Tibial nerve (tissue), 4 donors: ENCODE measurements around the gene RBM20. TPM values are rescaled to one million over a fixed set of nuclear protein-coding genes. Genes with fewer than 3 reads are reported as not detected.

ENCODE experiments used
- DNase-seq, 2 donors: peaks; one replicate each; pipeline ENCODE4 v3.0.0-alpha.2; 2019; ENCODE audit warnings: low spot score in 2 of 2
- H3K27ac ChIP-seq, 4 donors: fragments of 200-600 bp; sonication (generic) in 3 of 4; one replicate each; pipeline ENCODE4 v1.5.1; 2017 to 2019; ENCODE audit warnings: mild to moderate bottlenecking in 1 of 4
- H3K27me3 ChIP-seq, 2 donors: fragments of 200-600 bp; sonication (generic) in 1 of 2; one replicate each; pipeline versions ENCODE4 v1.5.1 to v1.6.0; 2017 to 2019
- H3K36me3 ChIP-seq, 3 donors: fragments of 200-600 bp; sonication (generic); one replicate each; pipeline ENCODE4 v1.5.1; 2018 to 2019
- H3K4me1 ChIP-seq, 4 donors: fragments of 200-600 bp; sonication (generic) in 3 of 4; one replicate each; pipeline ENCODE4 v1.5.1; 2017 to 2019
- H3K4me3 ChIP-seq, 4 donors: fragments of 200-600 bp; sonication (generic) in 3 of 4; one replicate each; pipeline ENCODE4 v1.5.1; 2017 to 2019; ENCODE audit warnings: mild to moderate bottlenecking in 1 of 4, moderate library complexity in 1 of 4
- H3K9me3 ChIP-seq, 4 donors: fragments of 200-600 bp; sonication (generic) in 3 of 4; one replicate each; pipeline ENCODE4 v1.5.1; 2017 to 2019
- EP300 ChIP-seq, 2 donors: sonication (generic); formaldehyde crosslinking; IDR thresholded peaks; one replicate each; pipeline ENCODE4 v1.6.1; 2017; ENCODE audit warnings: antibody characterized with exemption in 2 of 2, mild to moderate bottlenecking in 1 of 2
- POLR2A ChIP-seq, 2 donors: fragments of 450-650 bp; IDR thresholded peaks; one replicate each; pipeline ENCODE4 v1.6.1; 2017; ENCODE audit warnings: antibody characterized with exemption in 2 of 2, mild to moderate bottlenecking in 2 of 2, moderate library complexity in 2 of 2
- WGBS, 2 donors: methylation state at CpG; one replicate each; pipeline ENCODE4 v1.1.5; 2018; 5-methylcytosine and 5-hydroxymethylcytosine counted together
- total RNA-seq, 4 donors: library from RNA; depleted of rRNA; stranded (reverse); fragments of >200 nt; gene quantifications; one replicate each; pipeline ENCODE4 v1.1.0, GENCODE V29; 2016
- TF ChIP-seq, protein P1 (sequence below), 5 experiments: fragments of 200-600 bp in 3 of 5; fragments of 450-650 bp in 2 of 5; sonication (generic) in 3 of 5; IDR thresholded peaks; one replicate each; pipeline ENCODE4 v1.5.1; 2016 to 2019; ENCODE audit warnings: antibody characterized with exemption in 5 of 5, mild to moderate bottlenecking in 3 of 5, moderate library complexity in 2 of 5

Gene RBM20
- total RNA-seq, 4 donors from 2014 or later, result 1.3 to 8.7 (median 2.7) TPM

DNA sequence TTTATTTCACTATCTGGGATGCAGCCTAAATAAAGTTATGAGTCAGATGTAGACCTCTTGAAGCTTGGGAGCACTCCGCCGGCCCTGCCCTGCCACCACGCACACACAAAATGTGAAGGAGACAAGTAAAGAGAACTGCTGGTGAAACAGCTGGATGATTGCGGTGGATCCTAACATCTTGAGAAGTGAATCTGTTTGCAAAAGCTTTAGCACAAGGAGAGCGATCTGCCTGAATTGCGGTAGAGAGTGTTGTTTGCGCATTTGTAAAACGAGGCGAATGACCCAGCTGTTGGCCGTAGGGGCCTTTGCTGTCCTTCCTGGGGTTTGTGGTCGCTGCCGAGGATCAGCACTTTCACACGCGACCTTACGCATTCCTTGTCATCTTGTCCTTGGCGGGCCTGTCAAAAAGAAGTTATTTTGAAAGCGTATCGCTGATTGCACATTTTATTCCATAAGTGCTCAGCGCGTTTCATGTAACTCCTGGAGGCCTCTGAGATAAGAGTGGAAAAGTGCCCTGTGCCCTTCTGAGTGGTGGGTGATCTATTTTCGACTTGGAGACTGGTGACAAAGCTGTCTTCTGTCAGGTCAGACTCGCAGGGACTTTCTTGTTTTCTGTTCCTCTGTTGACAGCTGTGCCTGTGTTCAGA, 40.8 kb downstream of the RBM20 start:
- WGBS, 2 donors, result 78 to 81% methylated on average over 22 of the region's 22 CpGs
- Histone ChIP-seq H3K27ac (no peak overlapping the region), H3K9me3 (no peaks in the 10 kb centered on the region), H3K27me3 (no peaks in the 10 kb centered on the region), H3K4me1 (peaks cover 0 to 10% (median 0%) of the 10 kb centered on the region in 4 donors), H3K36me3 (no peaks in the 10 kb centered on the region), H3K4me3 (no peak overlapping the region)
- DNase-seq, result no peak
- TF ChIP-seq, protein P1, sequence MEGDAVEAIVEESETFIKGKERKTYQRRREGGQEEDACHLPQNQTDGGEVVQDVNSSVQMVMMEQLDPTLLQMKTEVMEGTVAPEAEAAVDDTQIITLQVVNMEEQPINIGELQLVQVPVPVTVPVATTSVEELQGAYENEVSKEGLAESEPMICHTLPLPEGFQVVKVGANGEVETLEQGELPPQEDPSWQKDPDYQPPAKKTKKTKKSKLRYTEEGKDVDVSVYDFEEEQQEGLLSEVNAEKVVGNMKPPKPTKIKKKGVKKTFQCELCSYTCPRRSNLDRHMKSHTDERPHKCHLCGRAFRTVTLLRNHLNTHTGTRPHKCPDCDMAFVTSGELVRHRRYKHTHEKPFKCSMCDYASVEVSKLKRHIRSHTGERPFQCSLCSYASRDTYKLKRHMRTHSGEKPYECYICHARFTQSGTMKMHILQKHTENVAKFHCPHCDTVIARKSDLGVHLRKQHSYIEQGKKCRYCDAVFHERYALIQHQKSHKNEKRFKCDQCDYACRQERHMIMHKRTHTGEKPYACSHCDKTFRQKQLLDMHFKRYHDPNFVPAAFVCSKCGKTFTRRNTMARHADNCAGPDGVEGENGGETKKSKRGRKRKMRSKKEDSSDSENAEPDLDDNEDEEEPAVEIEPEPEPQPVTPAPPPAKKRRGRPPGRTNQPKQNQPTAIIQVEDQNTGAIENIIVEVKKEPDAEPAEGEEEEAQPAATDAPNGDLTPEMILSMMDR (IDR thresholded peaks at IDR 0.05), result no peak
- no peak for TF ChIP-seq POLR2A (IDR thresholded peaks at IDR 0.05)

DNA sequence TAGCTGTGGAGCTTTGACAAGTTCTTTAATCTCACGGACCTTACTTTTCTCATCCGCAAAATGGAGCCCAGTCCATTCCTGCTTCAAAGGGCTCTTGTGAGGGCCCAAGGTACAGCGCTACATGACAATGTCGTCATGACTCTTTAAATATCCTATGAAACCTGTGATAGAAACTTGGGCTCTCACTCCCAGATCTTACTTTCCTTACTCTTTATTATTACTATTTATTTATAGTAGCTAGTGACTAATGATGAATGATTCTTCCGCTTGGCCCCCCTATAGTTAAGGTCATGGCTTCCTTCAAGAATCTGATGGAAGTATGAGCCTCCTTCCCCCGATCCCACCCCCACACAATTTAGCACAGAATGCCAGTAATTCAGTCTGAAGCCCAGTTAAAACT, 41.9 kb downstream of the RBM20 start:
- no peaks in the 10 kb centered on the region for H3K9me3 ChIP-seq
- TF ChIP-seq POLR2A (IDR thresholded peaks at IDR 0.05) (no peak), EP300 (IDR thresholded peaks at IDR 0.05) (no peak)
- TF ChIP-seq, protein P1 (IDR thresholded peaks at IDR 0.05), result no peak
- H3K27me3 ChIP-seq, result no peaks in the 10 kb centered on the region
- H3K27ac ChIP-seq, result no peak overlapping the region
- WGBS, 2 donors, result 88 to 89% methylated on average over 6 of the region's 6 CpGs
- DNase-seq, result no peak
- no peaks in the 10 kb centered on the region for H3K4me1 ChIP-seq
- no peaks in the 10 kb centered on the region for H3K36me3 ChIP-seq
- no peak overlapping the region for H3K4me3 ChIP-seq

DNA sequence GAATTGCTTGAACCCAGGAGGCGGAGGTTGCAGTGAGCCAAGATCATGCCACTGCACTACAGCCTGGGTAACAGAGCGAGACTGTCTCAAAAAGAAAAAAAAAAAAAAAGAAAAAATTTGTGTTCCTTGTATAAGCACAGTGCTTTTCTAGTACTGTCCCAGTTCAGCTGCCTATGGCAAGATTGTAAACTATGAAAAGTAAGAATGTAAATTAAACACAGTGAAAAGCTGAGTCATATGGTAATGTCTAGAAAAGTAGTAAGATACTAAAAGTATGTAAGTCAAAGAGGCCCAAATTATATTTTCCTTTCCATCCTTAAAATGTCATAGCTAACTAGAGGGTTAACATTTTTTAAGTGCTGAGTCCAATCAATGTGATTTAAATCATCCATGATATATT, 42.8 kb downstream of the RBM20 start:
- Histone ChIP-seq H3K36me3 (no peaks in the 10 kb centered on the region), H3K27me3 (no peaks in the 10 kb centered on the region), H3K4me1 (no peaks in the 10 kb centered on the region), H3K9me3 (peaks cover 0 to 4% (median 0%) of the 10 kb centered on the region in 4 donors), H3K27ac (no peak overlapping the region), H3K4me3 (no peak overlapping the region)
- WGBS, 2 donors, result 84 to 98% methylated on average over 2 of the region's 2 CpGs
- DNase-seq, result no peak
- no peak for TF ChIP-seq POLR2A (IDR thresholded peaks at IDR 0.05)
- no peak for TF ChIP-seq EP300 (IDR thresholded peaks at IDR 0.05)
- TF ChIP-seq, protein P1 (IDR thresholded peaks at IDR 0.05), result no peak

GRCh38 chr10:110687400-110687799, 43.3 kb downstream of the RBM20 start:
- H3K4me3 ChIP-seq, result no peak overlapping the region
- no peaks in the 10 kb centered on the region for H3K4me1 ChIP-seq
- H3K9me3 ChIP-seq, result peaks cover 0 to 9% (median 0%) of the 10 kb centered on the region in 4 donors
- WGBS, 2 donors, result 84 to 91% methylated on average over 6 of the region's 6 CpGs
- no peak overlapping the region for H3K27ac ChIP-seq
- TF ChIP-seq EP300 (IDR thresholded peaks at IDR 0.05) (no peak), POLR2A (IDR thresholded peaks at IDR 0.05) (no peak)
- TF ChIP-seq, protein P1 (IDR thresholded peaks at IDR 0.05), result no peak
- no peaks in the 10 kb centered on the region for H3K27me3 ChIP-seq
- no peaks in the 10 kb centered on the region for H3K36me3 ChIP-seq
- no peak for DNase-seq

DNA sequence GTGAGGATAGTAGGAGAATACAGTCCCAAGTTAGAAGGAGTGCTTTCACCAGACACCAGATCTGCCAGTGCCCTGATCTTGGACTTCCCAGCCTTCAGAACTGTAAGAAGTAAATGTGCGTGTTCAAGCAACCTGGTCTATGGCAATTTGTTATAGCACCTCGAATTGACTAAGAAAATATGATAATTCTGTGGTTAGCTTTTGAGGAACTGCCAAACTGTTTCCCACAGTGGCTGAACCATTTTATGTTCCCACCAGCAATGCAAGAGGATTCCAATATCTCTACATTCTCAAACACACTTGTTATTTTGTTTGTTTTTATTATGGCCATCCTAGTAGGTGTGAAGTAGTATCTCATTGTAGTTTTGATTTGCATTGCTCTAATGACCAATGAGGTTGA, 47.0 kb downstream of the RBM20 start:
- WGBS, 2 donors, result 82 to 94% methylated on average over 2 of the region's 2 CpGs
- no peak overlapping the region for H3K4me3 ChIP-seq
- no peak overlapping the region for H3K27ac ChIP-seq
- no peaks in the 10 kb centered on the region for H3K27me3 ChIP-seq
- TF ChIP-seq, protein P1 (IDR thresholded peaks at IDR 0.05), result no peak
- TF ChIP-seq EP300 (IDR thresholded peaks at IDR 0.05), result no peak
- no peak for TF ChIP-seq POLR2A (IDR thresholded peaks at IDR 0.05)
- H3K4me1 ChIP-seq, result no peaks in the 10 kb centered on the region
- H3K9me3 ChIP-seq, result peaks cover 0 to 16% (median 0%) of the 10 kb centered on the region in 4 donors
- DNase-seq, result no peak
- H3K36me3 ChIP-seq, result no peaks in the 10 kb centered on the region
